ENCODE data around the gene POGLUT3. TPM values are rescaled to one million over a fixed set of nuclear protein-coding genes. Genes with fewer than 3 reads are reported as not detected.

Gene POGLUT3
- total RNA-seq, result 10 to 100 TPM; 15.8 to 19.6 TPM

GRCh38 chr11:108498046-108498815, at the start of gene POGLUT3:
POGLUT3 (minus strand) TSS chr11:108498384; CDS start chr11:108498366, 18 bp downstream.
- Histone ChIP-seq H3K4me3 (peak within 1 kb of the TSS; percentile 68), H3K36me3 (no peaks in the 10 kb centered on the region), H3K9me3 (no peaks in the 10 kb centered on the region), H3K27me3 (no peaks in the 10 kb centered on the region), H3K4me1 (no peaks in the 10 kb centered on the region), H3K9ac (ENCODE audit: low read depth in 2 of 2, low read length in 2 of 2) (peak within 1 kb of the TSS; percentile 65 to 67), H3K27ac (peak within 1 kb of the TSS; percentile 98)
- TF ChIP-seq, protein P1, sequence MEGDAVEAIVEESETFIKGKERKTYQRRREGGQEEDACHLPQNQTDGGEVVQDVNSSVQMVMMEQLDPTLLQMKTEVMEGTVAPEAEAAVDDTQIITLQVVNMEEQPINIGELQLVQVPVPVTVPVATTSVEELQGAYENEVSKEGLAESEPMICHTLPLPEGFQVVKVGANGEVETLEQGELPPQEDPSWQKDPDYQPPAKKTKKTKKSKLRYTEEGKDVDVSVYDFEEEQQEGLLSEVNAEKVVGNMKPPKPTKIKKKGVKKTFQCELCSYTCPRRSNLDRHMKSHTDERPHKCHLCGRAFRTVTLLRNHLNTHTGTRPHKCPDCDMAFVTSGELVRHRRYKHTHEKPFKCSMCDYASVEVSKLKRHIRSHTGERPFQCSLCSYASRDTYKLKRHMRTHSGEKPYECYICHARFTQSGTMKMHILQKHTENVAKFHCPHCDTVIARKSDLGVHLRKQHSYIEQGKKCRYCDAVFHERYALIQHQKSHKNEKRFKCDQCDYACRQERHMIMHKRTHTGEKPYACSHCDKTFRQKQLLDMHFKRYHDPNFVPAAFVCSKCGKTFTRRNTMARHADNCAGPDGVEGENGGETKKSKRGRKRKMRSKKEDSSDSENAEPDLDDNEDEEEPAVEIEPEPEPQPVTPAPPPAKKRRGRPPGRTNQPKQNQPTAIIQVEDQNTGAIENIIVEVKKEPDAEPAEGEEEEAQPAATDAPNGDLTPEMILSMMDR (IDR thresholded peaks at IDR 0.05), result no peak
- intact Hi-C loops (cut with DNase I), result no loop called here
- DNase-seq, result peak; percentile 53

DNA sequence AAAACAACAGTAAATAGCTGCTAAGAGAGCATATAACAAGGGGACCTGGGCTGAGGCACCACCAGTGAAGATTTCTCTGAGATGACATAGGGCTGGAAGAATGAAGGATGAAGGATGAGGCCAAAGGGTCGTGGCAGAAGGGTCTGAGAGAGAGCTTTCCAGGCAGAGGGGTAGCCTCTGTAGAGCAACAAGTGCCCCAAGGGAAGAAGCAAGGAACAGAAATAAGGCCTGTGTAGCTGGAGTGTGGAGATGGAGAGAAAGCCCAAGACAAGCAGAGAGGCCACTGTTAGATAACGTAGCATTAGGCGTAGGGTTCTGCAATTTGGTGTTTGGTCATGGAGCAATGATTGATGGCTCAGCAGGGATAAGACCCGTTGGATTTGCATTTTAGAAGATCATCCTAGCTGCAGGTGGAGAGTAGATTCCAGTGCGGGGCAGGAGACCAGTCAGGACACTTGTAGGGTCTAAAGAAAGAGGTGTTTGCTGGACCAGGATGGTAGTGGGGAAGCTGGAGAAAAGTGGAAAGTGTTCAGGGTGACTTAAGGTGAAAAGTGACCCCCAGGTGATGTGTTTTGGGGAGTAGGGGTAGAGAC, 47.8 kb upstream of the POGLUT3 start:
- DNase-seq, result no peak
- Histone ChIP-seq H3K27ac (no peak overlapping the region), H3K9ac (ENCODE audit: low read depth in 2 of 2, low read length in 2 of 2) (no peak overlapping the region), H3K4me1 (no peaks in the 10 kb centered on the region), H3K4me3 (no peak overlapping the region), H3K27me3 (no peaks in the 10 kb centered on the region), H3K9me3 (no peaks in the 10 kb centered on the region), H3K36me3 (no peaks in the 10 kb centered on the region)
- intact Hi-C loops (cut with DNase I), result no loop called here
- TF ChIP-seq, protein P1 (IDR thresholded peaks at IDR 0.05), result no peak

GRCh38 chr11:108543316-108543964, 45.3 kb upstream of the POGLUT3 start:
- Histone ChIP-seq H3K27ac (no peak overlapping the region), H3K9me3 (no peaks in the 10 kb centered on the region), H3K9ac (ENCODE audit: low read depth in 2 of 2, low read length in 2 of 2) (no peak overlapping the region), H3K4me3 (no peak overlapping the region), H3K4me1 (peaks cover under 1% of the 10 kb centered on the region), H3K36me3 (no peaks in the 10 kb centered on the region), H3K27me3 (no peaks in the 10 kb centered on the region)
- TF ChIP-seq, protein P1 (IDR thresholded peaks at IDR 0.05), result no peak
- no peak for DNase-seq
- intact Hi-C loops (cut with DNase I), result no loop called here

DNA sequence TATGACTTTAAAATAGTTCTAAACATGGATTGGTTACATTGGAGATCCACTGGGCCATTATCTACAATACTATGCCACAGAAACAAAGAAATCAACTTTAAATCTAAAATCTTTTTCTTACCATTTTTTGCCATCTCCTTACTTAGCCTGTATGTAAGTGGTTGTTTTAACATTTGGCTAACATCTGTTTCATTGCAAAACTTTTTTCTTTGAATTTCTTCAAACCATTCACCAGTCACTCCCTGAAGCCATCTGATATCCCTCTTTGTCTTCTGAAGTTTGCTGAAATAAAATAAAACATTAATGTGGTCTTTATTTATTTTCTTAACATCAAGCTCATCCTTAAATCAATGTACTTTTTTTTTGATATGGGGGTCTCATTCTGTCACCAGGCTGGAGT, 43.3 kb upstream of the POGLUT3 start:
- Histone ChIP-seq H3K9ac (ENCODE audit: low read depth in 2 of 2, low read length in 2 of 2) (no peak overlapping the region), H3K27ac (no peak overlapping the region), H3K36me3 (no peaks in the 10 kb centered on the region), H3K4me1 (peaks cover 8% of the 10 kb centered on the region), H3K9me3 (no peaks in the 10 kb centered on the region), H3K27me3 (no peaks in the 10 kb centered on the region), H3K4me3 (no peak overlapping the region)
- TF ChIP-seq, protein P1 (IDR thresholded peaks at IDR 0.05), result no peak
- intact Hi-C loops (cut with DNase I), result no loop called here
- DNase-seq, result no peak

DNA sequence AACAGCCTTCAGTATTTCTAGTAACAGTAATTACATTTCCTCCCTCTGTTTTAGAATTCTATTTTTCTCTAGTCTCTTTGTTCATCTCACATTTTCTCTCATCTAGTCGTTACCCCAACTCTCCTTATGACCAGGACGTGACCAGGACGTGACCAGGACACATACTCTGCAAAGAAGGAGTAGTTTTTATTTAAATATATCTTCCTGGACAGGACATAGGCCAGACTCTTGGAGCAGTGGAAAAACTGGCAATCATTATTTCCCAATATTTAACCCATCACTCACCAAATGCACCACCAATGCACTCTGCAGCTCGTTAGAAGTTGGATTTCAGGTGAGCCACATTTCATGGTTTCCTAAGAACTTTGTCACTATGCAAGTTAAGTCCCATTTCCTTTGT, 40.3 kb upstream of the POGLUT3 start:
- TF ChIP-seq, protein P1 (IDR thresholded peaks at IDR 0.05), result no peak
- H3K9ac ChIP-seq (ENCODE audit: low read depth in 2 of 2, low read length in 2 of 2), result peak overlapping the region in 1 of 2 donors; percentile 31
- intact Hi-C loops (cut with DNase I), result no loop called here
- no peaks in the 10 kb centered on the region for H3K27me3 ChIP-seq
- no peak overlapping the region for H3K4me3 ChIP-seq
- no peaks in the 10 kb centered on the region for H3K9me3 ChIP-seq
- no peak overlapping the region for H3K27ac ChIP-seq
- no peaks in the 10 kb centered on the region for H3K36me3 ChIP-seq
- H3K4me1 ChIP-seq, result peaks cover 8% of the 10 kb centered on the region
- no peak for DNase-seq
